K562 (cell line): ENCODE data around the gene HFE. TPM values are rescaled to one million over a fixed set of nuclear protein-coding genes. Genes with fewer than 3 reads are reported as not detected.

Experiments used
- CBX5 ChIP-seq: IDR thresholded peaks from 2 replicates; pipeline ENCODE4 v1.6.1; 2014; ENCODE audit warnings: low read depth, borderline replicate concordance
- KDM4B ChIP-seq, 2 experiments: fragments of 450-650 bp in 1 of 2; sonication (generic) in 1 of 2; IDR thresholded peaks; 2 replicates each; pipeline ENCODE4 v1.6.1; 2016 to 2017; ENCODE audit warnings: borderline replicate concordance in 2 of 2, antibody characterized with exemption in 1 of 2, low read depth in 1 of 2, mild to moderate bottlenecking in 1 of 2
- MYNN ChIP-seq, 2 experiments: sonication (generic); formaldehyde crosslinking in 1 of 2; IDR thresholded peaks; 2 replicates each; pipeline versions ENCODE4 v1.5.0 to v1.6.1; 2016 to 2020; ENCODE audit warnings: antibody characterized with exemption in 1 of 2, missing genetic modification reagents in 1 of 2
- NR2C1 ChIP-seq, 2 experiments: fragments of 450-650 bp; IDR thresholded peaks; 2 replicates each; pipeline ENCODE4 v1.6.1; 2017; ENCODE audit warnings: mild to moderate bottlenecking in 2 of 2, antibody characterized with exemption in 1 of 2, inconsistent platforms in 1 of 2, missing compliant biosample characterization in 1 of 2, missing genetic modification characterization in 1 of 2
- NR2C2 ChIP-seq, 2 experiments: fragments of 200-800 bp in 1 of 2; sonication (Bioruptor generic) in 1 of 2; sonication (generic) in 1 of 2; formaldehyde crosslinking in 1 of 2; IDR thresholded peaks; 2 replicates each; pipeline versions ENCODE4 v1.6.1 to v1.8.0; 2016 to 2022; ENCODE audit warnings: mild to moderate bottlenecking in 1 of 2, missing compliant biosample characterization in 1 of 2, missing genetic modification characterization in 1 of 2, missing genetic modification reagents in 1 of 2
- SNRNP70 ChIP-seq: fragments of 200-400 bp; formaldehyde crosslinking; optimal IDR thresholded peaks from 2 replicates; pipeline ENCODE3; 2017; ENCODE audit warnings: low read depth, low read length
- TBP ChIP-seq: optimal IDR thresholded peaks from 2 replicates; pipeline ENCODE3; 2011; ENCODE audit warnings: low read depth, low read length, improper control_type of control experiment
- ZC3H8 ChIP-seq: fragments of 450-650 bp; IDR thresholded peaks from 2 replicates; pipeline ENCODE4 v1.6.1; 2017
- ZNF274 ChIP-seq: IDR thresholded peaks from 2 replicates; pipeline ENCODE4 v1.6.1; 2011; ENCODE audit warnings: low read depth, mild to moderate bottlenecking, low read length, moderate library complexity, borderline replicate concordance
- polyA plus RNA-seq, 8 experiments: library from polyadenylated mRNA; depleted of rRNA in 4 of 8; stranded (reverse) in 5 of 8; unstranded in 3 of 8; fragments of >200 nt; fragmentation: Nextera tagmentation in 2 of 8; fragmentation: Illumina TruSeq in 1 of 8; extraction: Ambion mirVana in 2 of 8; extraction: Trizol in 1 of 8; gene quantifications; 2 replicates each; pipeline versions ENCODE4 v1.2.1 to v1.2.3, GENCODE V29; 2011 to 2014; ENCODE audit warnings: inconsistent platforms in 1 of 8, missing spikeins in 1 of 8
- total RNA-seq, 7 experiments: library from RNA; depleted of rRNA in 6 of 7; stranded (reverse); fragments of >200 nt in 6 of 7; fragmentation: Illumina TruSeq in 2 of 7; extraction: Trizol in 2 of 7; gene quantifications; 2 replicates each; pipeline versions ENCODE4 v1.2.1 to v1.2.3, GENCODE V29; 2011 to 2021; ENCODE audit warnings: low replicate concordance in 1 of 7
- TF ChIP-seq, protein P1 (sequence below): sonication (generic); formaldehyde crosslinking; IDR thresholded peaks from 2 replicates; pipeline ENCODE4 v1.8.0; 2023; ENCODE audit warnings: mild to moderate bottlenecking, missing genetic modification reagents
- TF ChIP-seq, protein P2 (sequence below): sonication (generic); formaldehyde crosslinking; IDR thresholded peaks from 2 replicates; pipeline ENCODE4 v1.8.1; 2022; ENCODE audit warnings: missing genetic modification reagents
- TF ChIP-seq, protein P3 (sequence below): fragments of 450-650 bp; formaldehyde crosslinking; IDR thresholded peaks from 2 replicates; pipeline ENCODE4 v1.4.0; 2020; ENCODE audit warnings: mild to moderate bottlenecking, mixed read lengths
- TF ChIP-seq, protein P4 (sequence below): fragments of 450-650 bp; IDR thresholded peaks from 2 replicates; pipeline ENCODE4 v1.7.1; 2018; ENCODE audit warnings: mild to moderate bottlenecking, low read depth; ENCODE audit not compliant: partially characterized antibody
- TF ChIP-seq, protein P5 (sequence below): fragments of 250-450 bp; sonication (Bioruptor Pico); IDR thresholded peaks from 2 replicates; pipeline ENCODE4 v1.8.0; 2022; ENCODE audit warnings: moderate library complexity, mild to moderate bottlenecking, inconsistent platforms

Gene HFE
- total and polyA plus RNA-seq, 9 of the 15 experiments (the other 6 are each of a cell fraction or from before 2014, with no cell fraction given): 0.14 to 1.2 (median 0.76) TPM

DNA sequence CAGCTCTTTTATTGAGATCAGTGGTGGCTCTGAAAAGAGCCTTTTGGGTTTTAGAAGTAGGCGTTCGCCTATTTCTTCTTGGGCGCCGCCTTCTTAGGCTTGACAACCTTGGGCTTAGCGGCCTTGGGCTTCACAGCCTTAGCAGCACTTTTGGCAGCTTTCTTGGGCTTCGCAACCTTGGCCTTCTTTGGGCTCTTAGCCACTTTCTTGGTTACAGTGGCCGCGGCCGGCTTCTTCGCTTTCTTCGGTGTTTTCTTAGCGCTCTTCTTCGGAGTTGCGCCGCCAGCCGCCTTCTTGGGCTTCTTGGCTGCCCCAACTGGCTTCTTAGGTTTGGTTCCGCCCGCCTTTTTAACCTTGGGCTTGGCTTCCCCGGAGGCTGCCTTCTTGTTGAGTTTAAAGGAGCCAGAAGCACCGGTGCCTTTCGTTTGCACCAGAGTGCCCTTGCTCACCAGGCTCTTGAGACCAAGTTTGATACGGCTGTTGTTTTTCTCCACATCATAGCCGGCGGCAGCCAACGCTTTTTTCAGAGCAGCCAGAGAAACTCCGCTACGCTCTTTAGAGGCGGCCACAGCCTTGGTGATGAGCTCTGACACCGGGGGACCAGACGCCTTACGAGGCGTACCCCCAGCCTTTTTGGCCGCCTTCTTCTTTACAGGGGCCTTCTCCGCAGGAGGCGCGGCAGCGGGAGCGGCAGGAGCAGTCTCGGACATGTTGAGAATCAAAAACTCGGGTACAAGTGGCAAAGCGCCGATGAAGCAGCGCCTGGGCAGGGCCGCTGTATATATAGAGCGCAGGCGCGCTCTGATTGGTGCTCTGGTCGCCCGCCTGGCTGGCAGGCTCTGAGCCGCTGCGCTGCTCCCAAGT, 31.3 kb upstream of the HFE start (continued):
- TF ChIP-seq, protein P1, sequence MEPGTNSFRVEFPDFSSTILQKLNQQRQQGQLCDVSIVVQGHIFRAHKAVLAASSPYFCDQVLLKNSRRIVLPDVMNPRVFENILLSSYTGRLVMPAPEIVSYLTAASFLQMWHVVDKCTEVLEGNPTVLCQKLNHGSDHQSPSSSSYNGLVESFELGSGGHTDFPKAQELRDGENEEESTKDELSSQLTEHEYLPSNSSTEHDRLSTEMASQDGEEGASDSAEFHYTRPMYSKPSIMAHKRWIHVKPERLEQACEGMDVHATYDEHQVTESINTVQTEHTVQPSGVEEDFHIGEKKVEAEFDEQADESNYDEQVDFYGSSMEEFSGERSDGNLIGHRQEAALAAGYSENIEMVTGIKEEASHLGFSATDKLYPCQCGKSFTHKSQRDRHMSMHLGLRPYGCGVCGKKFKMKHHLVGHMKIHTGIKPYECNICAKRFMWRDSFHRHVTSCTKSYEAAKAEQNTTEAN (CRISPR knock-in tag): 0 out of 2 replicates have a peak, but pooled peaks have one; percentile 60
- peak; percentile 76 for TF ChIP-seq MYNN (IDR thresholded peaks at IDR 0.05)
- TF ChIP-seq MYNN (CRISPR knock-in tag; IDR thresholded peaks at IDR 0.05): no peak
- TF ChIP-seq TBP: no peak
- TF ChIP-seq, protein P2, sequence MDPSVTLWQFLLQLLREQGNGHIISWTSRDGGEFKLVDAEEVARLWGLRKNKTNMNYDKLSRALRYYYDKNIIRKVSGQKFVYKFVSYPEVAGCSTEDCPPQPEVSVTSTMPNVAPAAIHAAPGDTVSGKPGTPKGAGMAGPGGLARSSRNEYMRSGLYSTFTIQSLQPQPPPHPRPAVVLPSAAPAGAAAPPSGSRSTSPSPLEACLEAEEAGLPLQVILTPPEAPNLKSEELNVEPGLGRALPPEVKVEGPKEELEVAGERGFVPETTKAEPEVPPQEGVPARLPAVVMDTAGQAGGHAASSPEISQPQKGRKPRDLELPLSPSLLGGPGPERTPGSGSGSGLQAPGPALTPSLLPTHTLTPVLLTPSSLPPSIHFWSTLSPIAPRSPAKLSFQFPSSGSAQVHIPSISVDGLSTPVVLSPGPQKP: no peak
- TF ChIP-seq, protein P3, sequence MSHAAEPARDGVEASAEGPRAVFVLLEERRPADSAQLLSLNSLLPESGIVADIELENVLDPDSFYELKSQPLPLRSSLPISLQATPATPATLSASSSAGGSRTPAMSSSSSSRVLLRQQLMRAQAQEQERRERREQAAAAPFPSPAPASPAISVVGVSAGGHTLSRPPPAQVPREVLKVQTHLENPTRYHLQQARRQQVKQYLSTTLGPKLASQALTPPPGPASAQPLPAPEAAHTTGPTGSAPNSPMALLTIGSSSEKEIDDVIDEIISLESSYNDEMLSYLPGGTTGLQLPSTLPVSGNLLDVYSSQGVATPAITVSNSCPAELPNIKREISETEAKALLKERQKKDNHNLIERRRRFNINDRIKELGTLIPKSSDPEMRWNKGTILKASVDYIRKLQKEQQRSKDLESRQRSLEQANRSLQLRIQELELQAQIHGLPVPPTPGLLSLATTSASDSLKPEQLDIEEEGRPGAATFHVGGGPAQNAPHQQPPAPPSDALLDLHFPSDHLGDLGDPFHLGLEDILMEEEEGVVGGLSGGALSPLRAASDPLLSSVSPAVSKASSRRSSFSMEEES (CRISPR knock-in tag): peak; percentile 24; the same call in 1 of the 2 replicates
- TF ChIP-seq, protein P4, sequence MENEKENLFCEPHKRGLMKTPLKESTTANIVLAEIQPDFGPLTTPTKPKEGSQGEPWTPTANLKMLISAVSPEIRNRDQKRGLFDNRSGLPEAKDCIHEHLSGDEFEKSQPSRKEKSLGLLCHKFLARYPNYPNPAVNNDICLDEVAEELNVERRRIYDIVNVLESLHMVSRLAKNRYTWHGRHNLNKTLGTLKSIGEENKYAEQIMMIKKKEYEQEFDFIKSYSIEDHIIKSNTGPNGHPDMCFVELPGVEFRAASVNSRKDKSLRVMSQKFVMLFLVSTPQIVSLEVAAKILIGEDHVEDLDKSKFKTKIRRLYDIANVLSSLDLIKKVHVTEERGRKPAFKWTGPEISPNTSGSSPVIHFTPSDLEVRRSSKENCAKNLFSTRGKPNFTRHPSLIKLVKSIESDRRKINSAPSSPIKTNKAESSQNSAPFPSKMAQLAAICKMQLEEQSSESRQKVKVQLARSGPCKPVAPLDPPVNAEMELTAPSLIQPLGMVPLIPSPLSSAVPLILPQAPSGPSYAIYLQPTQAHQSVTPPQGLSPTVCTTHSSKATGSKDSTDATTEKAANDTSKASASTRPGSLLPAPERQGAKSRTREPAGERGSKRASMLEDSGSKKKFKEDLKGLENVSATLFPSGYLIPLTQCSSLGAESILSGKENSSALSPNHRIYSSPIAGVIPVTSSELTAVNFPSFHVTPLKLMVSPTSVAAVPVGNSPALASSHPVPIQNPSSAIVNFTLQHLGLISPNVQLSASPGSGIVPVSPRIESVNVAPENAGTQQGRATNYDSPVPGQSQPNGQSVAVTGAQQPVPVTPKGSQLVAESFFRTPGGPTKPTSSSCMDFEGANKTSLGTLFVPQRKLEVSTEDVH: no peak
- TF ChIP-seq, protein P5, sequence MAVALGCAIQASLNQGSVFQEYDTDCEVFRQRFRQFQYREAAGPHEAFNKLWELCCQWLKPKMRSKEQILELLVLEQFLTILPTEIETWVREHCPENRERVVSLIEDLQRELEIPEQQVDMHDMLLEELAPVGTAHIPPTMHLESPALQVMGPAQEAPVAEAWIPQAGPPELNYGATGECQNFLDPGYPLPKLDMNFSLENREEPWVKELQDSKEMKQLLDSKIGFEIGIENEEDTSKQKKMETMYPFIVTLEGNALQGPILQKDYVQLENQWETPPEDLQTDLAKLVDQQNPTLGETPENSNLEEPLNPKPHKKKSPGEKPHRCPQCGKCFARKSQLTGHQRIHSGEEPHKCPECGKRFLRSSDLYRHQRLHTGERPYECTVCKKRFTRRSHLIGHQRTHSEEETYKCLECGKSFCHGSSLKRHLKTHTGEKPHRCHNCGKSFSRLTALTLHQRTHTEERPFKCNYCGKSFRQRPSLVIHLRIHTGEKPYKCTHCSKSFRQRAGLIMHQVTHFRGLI (CRISPR knock-in tag): no peak
- peak in 1 of 2 experiments; percentile 98; a peak in 1 of 4 replicates for TF ChIP-seq KDM4B (IDR thresholded peaks at IDR 0.05; ENCODE audit: borderline replicate concordance in 2 of 2, low read depth in 1 of 2)
- TF ChIP-seq ZC3H8: 0 out of 2 replicates have a peak, but pooled peaks have one; percentile 5
- TF ChIP-seq SNRNP70: peak; percentile 96
- TF ChIP-seq NR2C1 (IDR thresholded peaks at IDR 0.05): no peak
- no peak for TF ChIP-seq NR2C1 (tag; IDR thresholded peaks at IDR 0.05)
- no peak; the same call in 1 of the 2 replicates for TF ChIP-seq CBX5
- TF ChIP-seq ZNF274: no peak
- TF ChIP-seq NR2C2 (CRISPR knock-in tag; IDR thresholded peaks at IDR 0.05): peak; percentile 56; the same call in 1 of the 2 replicates
- TF ChIP-seq NR2C2 (tag; IDR thresholded peaks at IDR 0.05): 0 out of 2 replicates have a peak, but pooled peaks have one; percentile 20
